ENCODE results near the gene HOXB8. TPM values are rescaled to one million over a fixed set of nuclear protein-coding genes. Genes with fewer than 3 reads are reported as not detected.

The HOXB8 gene
- total and polyA plus RNA-seq, 8 donors: 0.32 to 1.6 (median 0.70) TPM

DNA sequence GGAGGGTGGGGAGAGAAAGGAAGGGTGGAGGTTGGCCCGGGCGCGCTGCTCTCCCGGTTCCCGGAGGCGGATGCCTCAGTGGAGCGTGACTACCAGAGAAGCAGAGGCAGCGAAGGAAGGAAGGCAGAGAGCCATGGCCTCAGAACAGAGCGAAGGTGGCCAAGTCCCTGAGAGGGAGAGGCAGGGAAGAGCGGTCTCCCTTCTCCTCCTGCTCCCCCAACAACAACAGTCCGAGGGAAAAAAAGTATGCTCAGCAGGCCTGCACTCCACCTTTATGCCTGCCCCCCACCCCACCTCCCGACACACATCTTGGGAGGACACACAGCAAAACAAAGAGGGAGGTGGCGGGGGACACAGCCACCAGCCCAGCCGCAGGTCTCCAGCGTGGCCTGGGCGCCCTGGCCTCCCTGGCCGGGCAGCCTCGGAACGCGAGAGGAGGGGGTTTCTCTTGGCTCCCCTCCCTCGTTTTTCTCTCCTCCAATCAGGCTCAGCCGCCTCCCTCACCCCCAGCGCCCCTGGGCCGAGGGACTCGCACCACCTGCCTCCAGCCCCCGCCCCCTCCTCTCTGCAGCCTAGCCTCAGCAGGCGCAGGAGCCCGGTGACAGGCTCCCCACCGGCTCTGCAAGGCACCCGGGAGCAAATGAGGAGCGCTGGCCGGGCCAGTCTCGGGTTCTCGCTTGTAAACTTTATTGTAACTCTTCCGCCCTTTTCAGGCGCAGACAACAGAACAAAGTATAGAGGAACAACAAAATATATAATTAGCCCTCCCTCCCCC, 3.2 kb downstream of the HOXB8 start:
- peaks cover 86 to 100% of the 10 kb centered on the region in 2 donors for H3K27me3 ChIP-seq

DNA sequence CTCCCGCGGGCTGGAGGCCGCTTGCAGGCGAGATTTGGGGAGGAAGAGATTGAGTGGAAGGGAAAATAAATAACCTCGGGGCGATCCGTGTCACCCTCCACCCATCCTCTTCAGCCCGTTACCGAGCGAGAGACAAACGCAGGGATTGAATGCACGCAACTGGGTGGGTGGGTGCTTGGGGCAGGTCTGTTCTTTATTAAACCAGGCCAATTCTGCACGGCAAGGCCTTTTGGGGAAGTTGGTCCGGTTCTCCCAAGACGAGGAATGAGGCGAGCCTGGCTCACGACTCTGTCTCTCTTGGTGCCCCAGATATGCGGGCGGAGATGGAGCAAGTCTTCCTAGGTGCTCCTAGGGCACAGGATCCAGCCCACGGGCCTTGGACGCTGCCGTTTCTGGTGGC, 3.9 kb downstream of the HOXB8 start:
- no peaks in the 10 kb centered on the region for H3K9me3 ChIP-seq
- DNase-seq (no peak), ATAC-seq (peak; percentile 7)
- H3K4me1 ChIP-seq: peaks cover 0 to 49% of the 10 kb centered on the region in 2 donors
- peaks cover 86 to 100% of the 10 kb centered on the region in 2 donors for H3K27me3 ChIP-seq
- TF ChIP-seq, protein P1, sequence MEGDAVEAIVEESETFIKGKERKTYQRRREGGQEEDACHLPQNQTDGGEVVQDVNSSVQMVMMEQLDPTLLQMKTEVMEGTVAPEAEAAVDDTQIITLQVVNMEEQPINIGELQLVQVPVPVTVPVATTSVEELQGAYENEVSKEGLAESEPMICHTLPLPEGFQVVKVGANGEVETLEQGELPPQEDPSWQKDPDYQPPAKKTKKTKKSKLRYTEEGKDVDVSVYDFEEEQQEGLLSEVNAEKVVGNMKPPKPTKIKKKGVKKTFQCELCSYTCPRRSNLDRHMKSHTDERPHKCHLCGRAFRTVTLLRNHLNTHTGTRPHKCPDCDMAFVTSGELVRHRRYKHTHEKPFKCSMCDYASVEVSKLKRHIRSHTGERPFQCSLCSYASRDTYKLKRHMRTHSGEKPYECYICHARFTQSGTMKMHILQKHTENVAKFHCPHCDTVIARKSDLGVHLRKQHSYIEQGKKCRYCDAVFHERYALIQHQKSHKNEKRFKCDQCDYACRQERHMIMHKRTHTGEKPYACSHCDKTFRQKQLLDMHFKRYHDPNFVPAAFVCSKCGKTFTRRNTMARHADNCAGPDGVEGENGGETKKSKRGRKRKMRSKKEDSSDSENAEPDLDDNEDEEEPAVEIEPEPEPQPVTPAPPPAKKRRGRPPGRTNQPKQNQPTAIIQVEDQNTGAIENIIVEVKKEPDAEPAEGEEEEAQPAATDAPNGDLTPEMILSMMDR (IDR thresholded peaks at IDR 0.05): no peak
- H3K4me3 ChIP-seq: peak overlapping the region; percentile 41 to 48
- no peaks in the 10 kb centered on the region for H3K36me3 ChIP-seq
- intact Hi-C loops (cut with DNase I): no loop called here
- H3K27ac ChIP-seq: peak overlapping the region; percentile 71 to 82

More for the DNA sequence above, 3.2 kb downstream of the HOXB8 start:
- Histone ChIP-seq H3K4me3 (peak overlapping the region; percentile 41 to 48), H3K9me3 (no peaks in the 10 kb centered on the region), H3K4me1 (peaks cover 0 to 49% of the 10 kb centered on the region in 2 donors), H3K36me3 (no peaks in the 10 kb centered on the region), H3K27ac (peak overlapping the region in 1 of 2 donors; percentile 71)
- intact Hi-C loops (cut with DNase I): no loop called here
- TF ChIP-seq, protein P1 (IDR thresholded peaks at IDR 0.05): no peak
- no peak for DNase-seq
- ATAC-seq: peak; percentile 5

DNA sequence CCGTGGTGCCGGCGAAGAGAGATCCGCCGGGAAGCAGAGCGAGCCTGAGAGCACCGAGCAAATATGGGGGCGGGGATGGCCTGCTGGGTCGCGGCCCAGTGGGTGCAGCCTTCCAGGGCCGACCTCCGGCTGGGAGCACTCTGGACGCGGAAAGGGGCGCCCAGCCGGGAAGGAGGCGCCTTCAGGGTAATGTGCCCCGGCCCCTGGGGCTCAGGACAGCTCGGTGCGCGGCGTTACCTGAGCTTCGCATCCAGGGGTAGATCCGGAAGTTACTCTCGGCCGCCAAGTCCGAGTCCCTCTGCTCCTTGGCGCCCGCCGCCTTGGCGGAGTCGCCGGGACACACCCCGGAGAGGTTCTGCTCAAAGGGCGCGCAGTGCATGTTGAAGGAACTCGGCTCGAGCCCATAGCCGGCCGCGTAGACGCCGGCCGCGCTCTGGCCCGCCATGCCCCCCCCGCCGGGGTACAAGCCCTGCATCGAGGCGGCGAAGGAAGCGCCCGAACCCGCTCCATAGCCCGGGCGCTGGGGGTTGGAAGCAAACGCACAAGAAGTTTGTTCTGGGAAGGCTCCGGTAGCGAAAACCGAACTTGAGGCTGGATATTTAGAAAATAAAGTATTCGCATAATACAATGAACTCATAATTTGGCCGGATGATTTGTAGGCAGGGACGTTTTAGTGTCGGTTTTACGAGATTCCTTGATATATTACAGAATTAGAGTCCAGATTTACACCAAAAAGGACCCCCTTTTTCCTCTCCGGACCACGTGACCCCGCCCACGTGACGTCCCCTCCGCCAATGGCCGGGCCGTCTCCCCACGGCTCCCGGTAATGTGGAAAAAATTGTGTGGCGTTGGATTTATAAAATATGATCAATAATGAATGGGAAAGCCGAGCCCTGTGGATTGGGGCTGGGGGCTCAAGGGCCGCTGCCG, 4.5 kb downstream of the HOXB8 start, which contains the start of gene HOXB7:
Gene HOXB7 (minus strand): TSS at position 736 of the 930 bp plus-strand sequence. CDS start 99 bp downstream, at position 637.
- peaks cover 0 to 49% of the 10 kb centered on the region in 2 donors for H3K4me1 ChIP-seq
- H3K9me3 ChIP-seq: no peaks in the 10 kb centered on the region
- H3K27me3 ChIP-seq: peaks cover 86 to 100% of the 10 kb centered on the region in 2 donors
- intact Hi-C loops (cut with DNase I): no loop called here
- H3K27ac ChIP-seq: peak within 1 kb of the TSS; percentile 71 to 82
- TF ChIP-seq, protein P1 (IDR thresholded peaks at IDR 0.05): no peak
- peak; percentile 52 for ATAC-seq
- H3K36me3 ChIP-seq: no peaks in the 10 kb centered on the region
- peak within 1 kb of the TSS; percentile 41 to 48 for H3K4me3 ChIP-seq
- peak in 3 of 4 donors; percentile 72 to 83 (median 73) for DNase-seq

DNA sequence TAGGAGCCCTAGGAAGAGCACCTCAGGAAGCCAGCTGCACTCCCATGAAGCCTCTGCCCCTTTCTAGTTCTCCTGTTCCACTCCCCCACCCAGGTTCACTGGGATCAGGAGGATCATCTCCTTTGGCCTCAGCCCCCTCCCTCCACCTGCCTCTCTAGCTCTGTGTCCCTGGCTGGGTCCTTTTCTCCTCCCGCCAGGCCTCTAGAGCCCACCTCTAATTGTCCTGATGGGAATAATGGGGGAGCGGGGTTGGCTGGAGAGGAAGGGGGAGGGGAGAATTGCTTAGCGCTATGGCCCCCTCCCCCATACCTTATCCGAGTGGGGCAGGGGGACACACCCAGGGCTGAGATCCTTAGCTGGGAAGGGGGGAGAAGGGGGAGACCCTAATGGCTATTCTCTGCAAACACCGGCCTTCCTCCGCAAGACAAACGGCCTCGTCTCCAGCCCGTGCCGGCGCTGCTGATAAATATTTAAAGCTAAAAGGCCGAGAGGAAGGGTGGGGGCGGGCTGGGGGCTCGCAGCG, 5.3 kb downstream of the HOXB8 start:
- Histone ChIP-seq H3K9me3 (no peaks in the 10 kb centered on the region), H3K4me1 (peaks cover 0 to 49% of the 10 kb centered on the region in 2 donors), H3K27ac (no peak overlapping the region), H3K4me3 (peak overlapping the region; percentile 41 to 48), H3K27me3 (peaks cover 87 to 100% of the 10 kb centered on the region in 2 donors), H3K36me3 (no peaks in the 10 kb centered on the region)
- DNase-seq: no peak
- no peak for ATAC-seq
- TF ChIP-seq, protein P1 (IDR thresholded peaks at IDR 0.05): no peak
- intact Hi-C loops (cut with DNase I): no loop called here

Data from left lung (tissue), 10 donors.